GM19438 (cell line): ENCODE results near the gene CTSC.
A peak's percentile ranks its signal among the peaks of the same experiment; 100 is the strongest.

Experiments
- ATAC-seq: cut with Tn5 transposase; IDR thresholded peaks from one replicate; pipeline ENCODE4 v1.9.1; 2021; ENCODE audit warnings: low read depth; ENCODE audit not compliant: unreplicated experiment

The CTSC gene

GRCh38 chr11:88337181-88337986, at the start of gene CTSC:
Gene CTSC (minus strand): TSS chr11:88337736. CDS start chr11:88337672, 64 bp downstream.
- ATAC-seq: peak; percentile 89

- ATAC-seq: no peak
These were observed 47.1 kb upstream of the CTSC start for GRCh38 chr11:88384669-88385005.

- no peak for ATAC-seq
These were observed 46.6 kb upstream of the CTSC start for GRCh38 chr11:88384004-88384668.

GRCh38 chr11:88383447-88383846, 45.9 kb upstream of the CTSC start:
- no peak for ATAC-seq

GRCh38 chr11:88379130-88379529, 41.6 kb upstream of the CTSC start:
- no peak for ATAC-seq

GRCh38 chr11:88378422-88379066, 41.0 kb upstream of the CTSC start:
- no peak for ATAC-seq

GRCh38 chr11:88377646-88378045, 40.1 kb upstream of the CTSC start:
- ATAC-seq: no peak

- no peak for ATAC-seq
These were observed 39.6 kb upstream of the CTSC start for GRCh38 chr11:88377144-88377543.

GRCh38 chr11:88375927-88376470, 38.5 kb upstream of the CTSC start:
- no peak for ATAC-seq

- ATAC-seq: no peak
These were observed 33.2 kb upstream of the CTSC start for GRCh38 chr11:88370782-88371181.

GRCh38 chr11:88367310-88367709, 29.8 kb upstream of the CTSC start:
- no peak for ATAC-seq

GRCh38 chr11:88363648-88364065, 26.1 kb upstream of the CTSC start:
- ATAC-seq: no peak

- no peak for ATAC-seq
These were observed 25.5 kb upstream of the CTSC start for GRCh38 chr11:88363004-88363403.

GRCh38 chr11:88360141-88360540, 22.6 kb upstream of the CTSC start:
- ATAC-seq: peak; percentile 30

- peak; percentile 64 for ATAC-seq
These were observed 22.0 kb upstream of the CTSC start for GRCh38 chr11:88359541-88359940.

GRCh38 chr11:88359114-88359513, 21.6 kb upstream of the CTSC start:
- ATAC-seq: no peak

- no peak for ATAC-seq
These were observed 20.5 kb upstream of the CTSC start for GRCh38 chr11:88358040-88358431.

- ATAC-seq: peak; percentile 36
These were observed 19.9 kb upstream of the CTSC start for GRCh38 chr11:88357323-88358039.

GRCh38 chr11:88355887-88356286, 18.4 kb upstream of the CTSC start:
- no peak for ATAC-seq

- ATAC-seq: no peak
These were observed 17.4 kb upstream of the CTSC start for GRCh38 chr11:88354912-88355311.
